GM19438 (cell line): Measurements from ENCODE around the gene PHLDA2.
"Not testable (repeated sequence)": the region's sequence is repeated elsewhere in the genome, so short reads cannot be mapped to it uniquely, and the experiment has no call there.

Source experiments
- ATAC-seq: cut with Tn5 transposase; IDR thresholded peaks from one replicate; pipeline ENCODE4 v1.9.1; 2021; ENCODE audit warnings: low read depth; ENCODE audit not compliant: unreplicated experiment

PHLDA2 gene

DNA sequence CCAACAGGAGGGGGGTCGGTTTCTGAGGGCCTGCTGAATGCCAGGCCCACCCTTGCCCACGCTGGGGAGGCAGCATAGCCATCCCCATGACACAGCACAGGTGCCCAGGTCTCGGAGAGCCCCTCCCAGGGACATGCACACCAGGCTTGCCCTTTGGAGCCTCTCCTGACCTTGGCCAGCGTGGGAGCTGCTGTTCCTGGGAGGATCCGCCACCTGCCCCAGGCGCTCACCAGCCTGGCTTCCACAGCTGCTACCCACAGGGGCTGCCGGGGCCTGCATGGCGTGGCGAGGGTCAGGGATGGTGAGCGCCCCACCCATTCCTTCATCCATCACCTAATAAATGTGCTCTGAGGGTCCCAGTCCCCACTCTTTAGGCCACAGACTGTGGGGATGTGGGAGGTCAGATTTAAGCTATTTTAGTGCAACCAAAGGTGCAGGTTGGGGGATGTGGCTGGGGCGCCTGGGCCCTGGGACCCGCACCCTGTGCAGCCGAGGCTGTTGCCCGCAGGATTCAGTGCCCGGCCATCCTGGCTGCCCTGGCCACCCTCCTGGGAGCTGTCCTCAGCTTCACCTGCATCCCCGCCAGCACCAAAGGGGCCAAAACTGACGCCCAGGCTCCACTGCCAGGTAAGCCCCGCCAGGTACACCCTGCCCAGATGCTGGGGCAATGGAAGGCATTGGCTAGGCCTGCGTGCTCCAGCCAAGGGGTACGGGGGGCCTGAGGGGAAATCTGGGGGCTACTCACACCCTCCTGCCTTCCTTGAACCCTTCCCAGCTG is 12.9 kb downstream of the PHLDA2 start:
- no peak for ATAC-seq

DNA sequence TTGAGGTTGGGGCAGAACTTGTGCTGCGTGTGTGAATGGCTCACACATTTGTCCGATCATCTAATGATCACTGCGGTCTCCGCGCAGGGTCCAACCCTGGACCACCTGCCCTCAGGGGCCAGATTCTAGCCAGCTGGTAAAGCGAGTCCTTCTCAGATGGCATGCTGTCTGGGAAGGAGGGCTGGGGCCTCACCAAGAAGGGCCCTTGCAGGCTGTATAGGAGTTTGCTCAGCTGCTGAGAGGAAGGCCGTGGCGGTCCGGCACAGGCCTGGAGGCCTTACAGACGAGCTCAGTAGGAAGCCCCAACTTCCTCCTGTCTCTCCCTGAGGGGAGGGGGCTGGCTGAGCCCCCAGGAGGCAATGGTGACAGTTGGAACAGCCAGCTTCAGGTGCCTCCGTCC is 13.7 kb downstream of the PHLDA2 start:
- no peak for ATAC-seq

DNA sequence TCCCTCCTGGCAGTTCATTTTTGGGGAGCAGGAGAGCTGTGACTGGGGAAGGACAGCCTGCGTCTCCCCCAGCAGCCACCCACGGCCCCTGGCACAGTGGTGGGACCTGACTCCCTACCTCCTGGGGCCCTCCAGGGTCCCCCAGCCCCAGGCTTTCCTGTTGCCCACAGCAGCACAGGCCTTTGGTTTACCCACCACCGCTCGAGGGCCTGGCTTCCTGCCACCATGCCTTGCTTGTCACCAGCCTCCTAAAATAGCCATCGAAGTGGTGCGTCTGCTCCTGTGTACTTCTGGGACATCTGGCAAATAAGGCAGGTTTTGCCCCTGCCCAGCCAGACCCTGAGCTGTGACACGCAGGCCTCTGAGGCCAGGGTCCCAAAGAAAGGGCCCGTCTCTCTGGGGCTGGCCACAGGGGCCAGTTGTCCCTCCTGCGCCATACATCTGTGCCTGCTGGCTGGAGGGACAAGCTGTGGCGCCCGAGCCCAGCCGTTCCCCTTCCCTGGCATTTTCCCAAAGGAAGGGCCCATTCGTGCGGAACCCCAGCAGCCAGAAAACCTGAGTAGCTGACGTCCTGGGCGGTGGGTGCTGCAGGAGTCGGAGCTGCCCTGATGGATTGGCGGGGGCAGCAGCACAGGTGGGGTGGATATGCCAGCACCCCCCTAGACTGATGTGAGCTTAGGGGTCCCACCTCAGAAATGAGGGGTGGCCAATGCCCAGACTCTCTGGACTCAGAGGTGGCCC is 14.6 kb downstream of the PHLDA2 start:
- ATAC-seq, result no peak

DNA sequence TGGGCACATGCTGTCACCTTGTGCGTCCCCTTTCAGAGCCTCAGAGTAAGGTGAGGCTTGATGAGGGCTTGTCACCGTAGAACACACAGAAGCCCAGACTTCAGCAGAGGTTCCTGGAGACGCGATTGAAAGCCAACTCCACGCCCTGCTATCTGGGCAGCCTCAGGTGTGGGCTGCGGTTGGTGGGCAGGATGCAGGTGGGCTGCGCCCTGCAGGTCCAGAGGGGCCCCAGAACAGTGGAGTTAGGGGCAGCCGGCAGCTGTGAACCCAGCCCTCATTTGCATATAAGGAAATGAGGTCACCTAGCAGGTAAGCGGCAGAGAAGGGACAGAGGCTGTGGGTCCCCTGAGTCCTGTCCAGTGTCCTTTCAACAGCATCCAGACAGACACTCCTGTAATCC is 15.4 kb downstream of the PHLDA2 start:
- no peak for ATAC-seq

DNA sequence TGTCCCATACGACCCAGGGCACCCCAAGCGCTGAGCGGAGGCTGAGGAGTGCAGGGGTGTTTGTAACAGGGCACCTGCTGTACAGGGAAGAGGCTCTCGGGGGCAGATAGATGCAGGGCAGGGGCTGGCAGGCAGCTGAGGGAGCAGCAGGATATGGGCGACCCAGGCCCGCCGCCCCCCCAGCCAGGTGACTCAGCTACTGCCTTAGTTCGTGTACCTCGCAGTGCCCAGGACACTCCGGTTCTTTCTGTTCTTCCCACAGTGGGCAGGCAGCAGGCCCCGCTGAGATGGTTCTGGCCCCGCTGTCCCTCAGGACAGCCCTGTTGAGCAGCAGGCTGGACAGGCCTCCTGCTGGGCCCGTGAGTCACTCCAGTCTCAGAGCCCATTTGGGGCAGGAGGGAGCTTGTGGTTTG is 16.2 kb downstream of the PHLDA2 start:
- ATAC-seq, result no peak

DNA sequence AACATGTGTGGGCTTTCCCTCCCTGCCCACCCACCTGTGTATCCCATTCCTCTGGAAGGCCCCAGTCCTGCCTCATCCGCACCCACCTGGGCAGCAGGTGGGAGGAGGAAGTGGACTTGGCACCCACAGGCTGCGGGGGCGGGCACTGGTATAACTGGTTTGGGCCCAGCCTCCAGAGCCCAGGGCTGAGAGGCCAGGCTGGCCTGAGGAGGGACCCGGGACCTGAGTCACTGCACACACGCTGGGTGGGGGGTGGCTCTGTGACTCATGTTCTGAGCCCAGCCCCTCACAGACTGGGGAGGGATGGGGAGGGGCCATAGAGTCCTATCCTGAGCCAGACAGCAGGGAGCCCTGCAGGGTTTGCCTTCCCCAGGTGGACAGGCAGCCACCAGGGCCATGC is 16.7 kb downstream of the PHLDA2 start:
- no peak for ATAC-seq

DNA sequence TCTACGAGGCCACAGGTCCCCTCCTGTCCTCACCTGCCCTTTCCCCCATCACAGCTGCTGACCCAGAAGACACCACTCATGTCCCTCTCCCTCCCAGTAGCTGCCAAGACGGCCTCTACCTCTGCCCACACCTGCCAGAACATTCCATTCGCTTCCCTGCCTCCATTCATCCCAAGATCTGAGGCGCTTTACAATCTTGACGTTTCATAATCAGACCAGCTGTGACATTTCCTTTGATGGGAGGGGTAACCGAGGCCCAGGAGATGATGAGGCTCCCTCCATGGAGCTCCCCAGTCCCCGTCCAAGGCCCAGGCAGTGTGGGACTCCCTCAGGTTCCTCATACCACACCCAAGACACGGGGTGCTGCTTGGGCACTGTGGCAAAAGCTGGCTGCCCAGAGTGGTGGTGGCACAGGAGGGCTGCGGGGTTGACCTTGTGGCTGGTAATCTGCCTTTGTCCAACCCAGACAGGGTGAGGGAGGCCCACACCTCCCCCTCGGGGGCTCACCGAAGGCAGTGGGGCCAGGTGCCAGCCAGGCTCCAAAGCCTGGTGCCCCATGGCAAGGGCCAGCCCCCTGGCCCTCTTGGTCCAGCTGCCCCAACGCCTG is 17.3 kb downstream of the PHLDA2 start:
- ATAC-seq, result no peak

DNA sequence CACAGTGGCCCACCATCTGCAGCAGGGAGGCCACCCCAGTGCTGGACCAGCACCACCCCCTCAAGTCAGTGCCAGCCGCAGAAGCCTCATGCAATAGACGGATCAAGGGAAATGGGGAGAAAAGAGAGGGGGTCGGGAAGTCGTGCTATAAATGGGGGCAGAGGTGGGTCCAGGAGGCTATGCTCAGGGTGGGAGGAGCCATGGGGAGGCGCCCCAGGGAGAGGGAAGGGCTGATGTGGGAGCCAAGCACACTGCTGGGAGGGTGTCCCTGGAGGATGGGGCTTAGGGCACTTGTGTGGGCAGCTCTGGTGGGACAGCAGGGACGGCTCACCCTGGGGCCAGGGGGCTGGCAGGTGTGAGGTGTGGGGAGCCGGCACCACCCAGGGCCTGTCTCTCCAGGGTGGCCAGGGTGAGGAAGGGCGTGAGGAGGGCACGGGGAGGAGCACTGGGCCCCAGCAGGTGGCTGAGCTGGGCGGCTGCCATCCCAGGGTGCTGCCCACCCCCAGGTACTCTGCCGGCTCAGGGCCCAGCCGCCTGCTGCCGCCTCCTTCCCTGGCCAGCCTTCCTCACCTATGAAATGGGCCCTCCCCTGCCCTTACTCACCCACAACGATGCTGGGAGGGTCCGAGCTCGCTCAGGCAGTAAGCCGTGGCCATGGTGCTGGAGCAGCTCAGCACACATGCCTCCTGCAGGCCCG is 18.0 kb downstream of the PHLDA2 start:
- ATAC-seq, result no peak

DNA sequence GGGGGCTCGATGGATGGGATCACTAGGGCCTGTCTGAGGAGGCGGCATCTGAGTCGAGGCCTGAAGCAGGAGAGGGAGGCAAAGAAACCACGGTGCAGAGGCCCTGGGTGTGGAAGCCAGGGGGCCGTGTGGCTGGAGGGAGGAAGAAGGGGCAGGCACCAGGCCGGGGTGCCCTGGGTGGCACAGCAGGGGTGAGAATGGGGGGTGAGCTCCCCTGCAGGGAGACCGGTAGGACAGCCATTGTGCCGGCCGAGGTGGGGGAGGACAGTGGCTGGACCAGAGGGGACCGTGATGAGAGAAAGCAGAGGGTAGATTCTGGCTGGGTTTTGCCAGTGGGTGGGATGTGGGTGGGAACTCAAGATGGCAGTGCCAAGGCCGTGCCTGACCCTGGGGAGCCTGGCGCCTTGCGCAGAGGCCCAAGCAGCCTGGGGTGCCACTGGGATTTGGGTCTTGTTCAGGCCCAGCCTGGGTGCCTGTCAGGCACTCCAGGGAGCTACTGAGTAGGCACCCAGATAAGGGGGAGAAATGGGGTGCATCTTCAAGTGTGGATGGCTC is 18.7 kb downstream of the PHLDA2 start:
- ATAC-seq, result no peak

DNA sequence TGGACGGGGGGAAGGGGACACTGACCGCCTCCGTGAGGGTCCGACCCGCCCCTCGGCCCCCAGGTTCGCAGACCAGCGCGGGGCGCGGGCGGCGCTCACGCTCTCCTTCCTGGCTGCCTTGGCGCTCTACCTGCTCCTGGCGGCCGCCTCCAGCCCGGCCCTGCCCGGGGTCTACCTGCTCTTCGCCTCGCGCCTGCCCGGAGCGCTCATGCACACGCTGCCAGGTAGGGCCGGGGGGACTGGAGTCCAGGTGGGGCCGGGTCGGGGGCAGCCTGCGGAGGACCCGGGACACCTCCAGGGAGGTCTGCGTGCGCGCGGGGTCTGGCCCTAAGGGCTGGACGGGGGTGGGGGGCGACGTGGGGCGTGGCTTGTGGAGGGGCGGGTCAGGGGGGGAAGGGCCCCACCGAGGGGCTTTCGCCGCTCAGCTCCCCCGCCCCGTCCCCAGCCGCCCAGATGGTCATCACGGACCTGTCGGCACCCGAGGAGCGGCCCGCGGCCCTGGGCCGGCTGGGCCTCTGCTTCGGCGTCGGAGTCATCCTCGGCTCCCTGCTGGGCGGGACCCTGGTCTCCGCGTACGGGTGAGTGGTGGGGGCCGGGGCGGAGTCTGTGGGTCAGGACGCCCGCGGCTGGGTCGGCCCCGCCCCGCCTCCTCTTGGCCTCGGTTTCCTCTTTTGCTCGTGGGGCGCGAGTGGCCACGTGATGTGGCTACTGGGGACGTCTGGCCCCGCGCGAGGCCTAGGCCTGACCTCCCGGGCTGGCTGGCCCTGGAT is 19.9 kb downstream of the PHLDA2 start:
- no peak for ATAC-seq

DNA sequence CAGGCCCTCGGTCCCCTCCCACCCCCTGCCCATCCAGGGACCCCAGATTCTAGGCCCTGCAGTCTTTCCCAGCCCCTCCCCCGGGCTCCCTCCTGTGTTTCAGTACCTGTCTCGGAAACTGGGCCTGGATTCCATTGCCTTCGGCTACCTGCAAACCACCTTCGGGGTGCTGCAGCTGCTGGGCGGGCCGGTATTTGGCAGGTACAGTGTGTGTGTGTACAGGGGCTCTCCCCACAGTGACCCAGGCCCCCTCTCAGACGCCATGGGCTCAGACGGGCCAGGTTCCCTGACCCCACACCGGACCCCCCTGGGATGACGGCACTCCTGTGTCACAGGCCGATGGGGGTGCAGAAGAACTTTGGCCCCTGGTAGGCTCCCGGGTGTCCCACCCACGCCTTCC is 21.1 kb downstream of the PHLDA2 start:
- ATAC-seq, result no peak

DNA sequence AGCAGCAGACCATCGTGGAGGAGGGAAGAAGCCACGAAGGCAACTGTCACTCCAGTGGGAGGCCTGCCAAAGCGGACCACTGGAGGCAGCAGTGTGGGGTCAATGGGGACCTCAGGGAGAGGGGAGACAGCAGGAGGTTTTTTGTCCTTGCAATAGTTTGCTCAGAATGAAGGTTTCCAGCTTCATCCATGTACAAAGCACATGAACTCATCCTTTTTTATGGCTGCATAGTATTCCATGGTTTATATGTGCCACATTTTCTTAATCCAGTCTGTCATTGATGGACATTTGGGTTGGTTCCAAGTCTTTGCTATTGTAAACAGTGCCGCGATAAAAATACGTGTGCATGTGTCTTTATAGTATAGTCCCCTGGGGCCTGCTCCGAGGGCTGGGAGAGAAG is 23.9 kb downstream of the PHLDA2 start:
- ATAC-seq, result not testable (repeated sequence)

DNA sequence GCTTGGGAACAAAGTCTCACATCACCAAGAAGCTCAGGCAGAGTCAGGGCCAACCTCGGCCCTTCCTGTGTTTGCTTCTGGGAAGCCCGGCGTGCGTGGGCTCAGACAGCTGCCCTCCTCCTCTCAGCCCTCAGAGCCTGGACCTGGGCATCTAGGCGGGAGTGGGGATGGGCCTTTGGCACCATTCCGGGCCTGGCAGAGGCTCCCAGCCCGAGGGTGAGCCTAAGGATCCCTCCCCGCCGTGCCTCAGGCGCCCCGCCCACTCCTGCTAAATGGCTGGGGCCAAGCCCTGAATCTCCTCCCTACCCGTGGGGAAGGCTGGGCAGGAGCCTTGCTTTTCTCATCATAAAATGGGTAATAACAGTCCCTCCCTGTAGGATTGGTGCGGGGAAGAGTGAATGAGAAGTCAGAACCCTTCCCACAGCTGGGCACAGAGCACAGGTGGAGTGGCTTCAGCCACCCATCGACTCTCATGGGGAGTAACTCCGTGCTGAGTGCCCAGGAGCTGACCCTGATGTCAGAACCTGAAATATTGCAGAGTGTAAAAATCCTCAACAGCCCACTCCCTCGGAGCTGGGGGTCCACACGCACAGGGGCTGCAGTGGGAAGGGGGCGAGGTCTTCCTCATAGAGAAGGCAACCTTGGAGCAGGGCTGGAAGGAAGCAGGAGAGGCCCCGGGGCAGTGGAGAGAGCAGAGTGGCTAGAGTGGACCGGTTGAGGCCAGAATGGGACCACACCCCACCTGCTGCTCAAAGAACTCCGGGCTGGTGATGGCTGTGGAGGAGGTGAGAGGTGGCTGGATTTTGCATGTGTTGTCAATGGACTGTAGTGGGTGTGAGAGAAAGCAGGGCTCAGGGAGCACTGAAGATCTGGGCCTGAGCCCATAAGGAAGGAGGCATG is 24.8 kb downstream of the PHLDA2 start:
- no peak for ATAC-seq

DNA sequence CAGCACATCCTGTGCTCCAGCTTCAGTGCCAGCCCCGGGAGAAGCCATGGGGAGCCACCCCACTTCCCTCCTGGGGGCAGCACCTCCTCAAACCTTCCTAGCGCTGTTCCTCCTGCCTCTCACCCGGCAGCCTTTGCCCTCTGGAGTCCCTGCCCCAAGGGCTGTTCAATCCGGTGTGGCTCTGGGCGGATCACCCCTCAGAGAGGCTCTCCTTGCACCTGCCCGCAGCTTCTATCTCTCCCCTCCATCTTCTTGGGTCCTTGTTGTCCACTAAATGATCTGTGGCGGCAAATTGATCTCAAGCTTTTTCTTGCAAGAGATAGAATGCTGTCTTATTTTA is 25.6 kb downstream of the PHLDA2 start:
- ATAC-seq, result no peak

DNA sequence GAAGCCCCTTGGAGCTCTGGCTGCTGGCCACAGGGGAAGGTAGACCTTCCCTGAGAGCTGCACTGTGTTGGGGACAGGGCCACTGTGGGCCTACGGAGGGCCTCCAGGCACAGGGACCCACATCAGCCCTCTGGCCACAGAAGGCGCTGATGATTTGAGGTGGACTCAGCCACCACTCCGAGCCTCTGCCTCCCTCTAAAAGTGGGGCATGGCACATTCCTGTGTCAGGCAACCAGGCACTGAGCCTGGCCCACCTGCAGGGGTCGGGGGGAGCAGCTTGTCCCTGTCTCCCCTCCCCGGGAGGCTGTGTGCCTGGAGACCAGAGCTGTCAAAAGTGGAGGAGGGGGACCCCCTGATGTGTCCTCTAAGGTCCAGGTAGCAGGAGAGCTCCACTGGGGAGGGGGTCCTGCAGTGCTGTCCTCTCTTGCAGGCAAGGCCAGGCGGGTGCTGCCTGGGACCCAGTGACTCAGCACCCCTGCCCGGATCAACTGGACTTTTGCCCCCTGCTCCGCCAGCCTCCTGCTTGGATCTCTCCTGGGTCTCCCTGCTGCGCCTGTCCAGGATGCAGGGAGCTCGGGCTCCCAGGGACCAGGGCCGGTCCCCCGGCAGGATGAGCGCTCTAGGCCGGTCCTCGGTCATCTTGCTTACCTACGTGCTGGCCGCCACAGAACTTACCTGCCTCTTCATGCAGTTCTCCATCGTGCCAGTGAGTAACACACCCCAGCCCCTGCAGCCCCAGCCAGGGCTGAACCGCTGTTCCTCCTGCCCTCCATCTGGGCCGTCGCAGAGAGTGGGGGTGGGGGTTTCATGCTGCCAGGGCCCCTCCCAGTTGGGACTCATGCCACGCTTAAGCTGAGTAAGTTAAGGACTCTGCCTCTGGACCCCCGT is 26.2 kb downstream of the PHLDA2 start:
- no peak for ATAC-seq

DNA sequence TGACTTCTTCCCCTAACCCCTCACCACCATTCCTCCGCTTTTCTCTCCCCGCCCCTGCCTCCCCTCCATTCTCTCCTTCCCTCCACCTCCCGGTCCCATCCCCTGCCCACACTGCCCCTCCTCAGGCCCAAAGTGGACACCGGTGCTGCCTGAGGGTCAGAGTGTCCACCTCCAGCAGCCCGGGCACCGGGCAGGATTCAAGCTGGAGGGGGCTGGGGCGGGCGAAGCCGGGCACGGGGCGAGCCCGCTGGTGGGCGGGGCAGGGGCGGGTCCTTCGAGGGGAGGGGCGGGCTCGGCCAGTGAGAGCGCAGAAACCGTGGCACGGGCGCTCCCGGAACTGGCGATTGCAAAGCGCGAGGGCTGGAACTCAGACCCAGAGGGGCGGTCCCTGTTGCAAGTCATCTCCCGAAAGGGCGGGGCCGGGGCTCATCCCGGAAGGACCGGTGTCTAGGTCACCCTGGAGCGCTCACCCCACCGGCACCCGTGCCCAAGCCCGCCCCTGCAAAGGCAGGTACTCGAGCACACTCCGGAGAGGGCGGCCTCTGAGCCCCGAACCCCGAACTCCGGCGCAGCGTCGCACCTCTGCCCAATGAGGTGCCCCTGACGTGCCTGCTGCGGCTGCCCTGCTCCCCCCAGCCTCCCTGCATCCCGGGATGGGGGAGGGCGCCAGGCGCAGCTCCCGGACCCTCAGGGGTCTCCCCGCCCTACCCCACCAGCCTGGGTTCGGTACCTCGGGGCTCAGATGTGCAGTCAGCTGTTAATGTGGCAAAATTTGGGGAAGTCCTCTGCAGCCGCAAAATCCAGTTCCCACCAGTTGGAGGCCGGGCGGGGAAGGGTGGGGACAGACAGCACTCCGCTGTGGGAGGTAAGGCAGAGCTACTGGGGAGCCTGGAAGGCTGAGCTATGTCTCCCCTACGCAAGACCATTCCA is 27.1 kb downstream of the PHLDA2 start:
- peak; percentile 96 for ATAC-seq

DNA sequence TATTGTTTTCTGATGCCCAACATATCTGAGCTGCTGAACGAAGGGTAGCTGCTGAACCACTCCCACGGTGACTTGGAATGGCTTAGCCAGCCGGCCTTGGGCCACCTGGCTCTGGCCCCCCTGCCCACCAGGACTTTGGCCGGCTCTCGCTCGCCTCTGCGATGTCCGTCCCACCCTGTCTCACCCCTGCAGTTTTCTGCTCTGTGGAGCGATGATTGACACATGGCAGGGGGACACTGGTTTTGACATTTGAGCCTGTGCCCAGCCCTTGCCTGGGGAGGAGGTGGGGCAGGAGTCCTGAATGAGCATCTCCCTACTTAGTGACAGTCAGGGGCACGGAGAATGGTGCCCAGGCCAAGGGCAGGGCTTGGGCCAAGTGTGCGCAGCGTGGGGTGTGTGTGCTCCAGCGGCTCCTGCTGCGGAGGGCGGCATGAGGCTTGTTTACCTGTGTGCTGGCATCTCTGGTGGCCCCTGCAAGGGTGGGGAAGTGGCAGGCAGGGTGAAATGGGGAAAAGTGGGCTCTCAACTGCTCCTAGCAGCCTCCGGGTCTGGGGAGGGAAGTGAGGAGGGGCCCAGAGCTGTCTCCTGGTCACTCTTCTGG is 27.9 kb downstream of the PHLDA2 start:
- ATAC-seq, result no peak
